ENCODE measurements around the gene PTCD3. TPM values are rescaled to one million over a fixed set of nuclear protein-coding genes. Genes with fewer than 3 reads are reported as not detected.
A peak's percentile ranks its signal among the peaks of the same experiment; 100 is the strongest.

Gene PTCD3
- total RNA-seq, 1 experiment from 2014 or later = 180 TPM

GRCh38 chr2:86138736-86139625 lies 32.9 kb downstream of the PTCD3 start:
- Histone ChIP-seq H2AFZ (ENCODE audit: low read length) (no peak overlapping the region), H2BK12ac (ENCODE audit: insufficient read length, low read depth, low read length) (no peak overlapping the region), H3K4me2 (ENCODE audit: insufficient read depth, insufficient read length, low read length) (no peak overlapping the region), H3K4ac (ENCODE audit: low read depth, low read length) (no peak overlapping the region), H2AK5ac (ENCODE audit: insufficient read length, low read length) (no peak overlapping the region), H3K18ac (ENCODE audit: insufficient read length, low read depth, low read length) (no peak overlapping the region), H2BK5ac (ENCODE audit: insufficient read length, low read length) (no peak overlapping the region), H3K9me3 (ENCODE audit: control insufficient read depth, low read depth, low read length) (no peaks in the 10 kb centered on the region), H3K27ac (ENCODE audit: insufficient read length, low read depth, low read length) (no peak overlapping the region), H4K91ac (ENCODE audit: insufficient read length, low read depth, low read length) (no peak overlapping the region), H2BK120ac (ENCODE audit: low read depth, low read length, poor library complexity, severe bottlenecking) (no peak overlapping the region), H4K8ac (replicated peaks; ENCODE audit: insufficient read length, low read depth, low read length) (no peak overlapping the region), H3K9ac (ENCODE audit: extremely low read depth, insufficient read length, low read length) (no peak overlapping the region), H3K79me2 (ENCODE audit: insufficient read depth, low read length) (no peaks in the 10 kb centered on the region), H3K79me1 (ENCODE audit: insufficient read depth, low read depth, low read length, poor library complexity, severe bottlenecking) (no peaks in the 10 kb centered on the region), H3T11ph (ENCODE audit: low read length) (no peak overlapping the region), H3K4me1 (ENCODE audit: insufficient read depth, low read length) (no peaks in the 10 kb centered on the region), H3K23me2 (ENCODE audit: insufficient read length, low read depth, low read length, poor library complexity, severe bottlenecking) (no peaks in the 10 kb centered on the region), H3K23ac (ENCODE audit: insufficient read length, low read depth, low read length) (no peak overlapping the region), H4K5ac (ENCODE audit: insufficient read length, low read depth, low read length) (no peak overlapping the region), H2BK15ac (ENCODE audit: low read depth, low read length) (no peak overlapping the region), H4K20me1 (ENCODE audit: control insufficient read depth, insufficient read depth, insufficient read length) (no peaks in the 10 kb centered on the region), H3K27me3 (ENCODE audit: insufficient read depth, low read length) (no peaks in the 10 kb centered on the region), H2BK20ac (ENCODE audit: low read depth, low read length, poor library complexity, severe bottlenecking) (no peak overlapping the region), H3K56ac (ENCODE audit: insufficient read length, low read depth, low read length) (no peak overlapping the region), H3K14ac (ENCODE audit: insufficient read depth, low read length) (no peak overlapping the region)
- peaks cover 48 to 94% (median 66%) of the 10 kb centered on the region in 3 experiments for H3K36me3 Mint-ChIP-seq (ENCODE audit: insufficient read depth in 1 of 3, low read depth in 3 of 3)
- no peak overlapping the region for H3K4me3 Mint-ChIP-seq
- no CpG with 5 or more reads among the region's 7 CpGs for WGBS (ENCODE audit: extremely low coverage, insufficient read length, low lambda C conversion rate)
- H3K27me3 Mint-ChIP-seq (ENCODE audit: low read depth) = no peaks in the 10 kb centered on the region
- DNase-seq = no peak
- no peak for TF ChIP-seq CTCF (conservative IDR thresholded peaks at IDR 0.05)
- H3K4me1 Mint-ChIP-seq = peaks cover 6 to 9% of the 10 kb centered on the region in 2 experiments; a peak in 3 of 4 replicates
- H3K27ac Mint-ChIP-seq = 0 out of 7 replicates have a peak overlapping the region, but pooled peaks of 1 of the 3 experiments have one; percentile 55
- H3K9me3 Mint-ChIP-seq = no peaks in the 10 kb centered on the region

All from H9 (cell line).